ENCODE data around the gene COG4.

Gene COG4

DNA sequence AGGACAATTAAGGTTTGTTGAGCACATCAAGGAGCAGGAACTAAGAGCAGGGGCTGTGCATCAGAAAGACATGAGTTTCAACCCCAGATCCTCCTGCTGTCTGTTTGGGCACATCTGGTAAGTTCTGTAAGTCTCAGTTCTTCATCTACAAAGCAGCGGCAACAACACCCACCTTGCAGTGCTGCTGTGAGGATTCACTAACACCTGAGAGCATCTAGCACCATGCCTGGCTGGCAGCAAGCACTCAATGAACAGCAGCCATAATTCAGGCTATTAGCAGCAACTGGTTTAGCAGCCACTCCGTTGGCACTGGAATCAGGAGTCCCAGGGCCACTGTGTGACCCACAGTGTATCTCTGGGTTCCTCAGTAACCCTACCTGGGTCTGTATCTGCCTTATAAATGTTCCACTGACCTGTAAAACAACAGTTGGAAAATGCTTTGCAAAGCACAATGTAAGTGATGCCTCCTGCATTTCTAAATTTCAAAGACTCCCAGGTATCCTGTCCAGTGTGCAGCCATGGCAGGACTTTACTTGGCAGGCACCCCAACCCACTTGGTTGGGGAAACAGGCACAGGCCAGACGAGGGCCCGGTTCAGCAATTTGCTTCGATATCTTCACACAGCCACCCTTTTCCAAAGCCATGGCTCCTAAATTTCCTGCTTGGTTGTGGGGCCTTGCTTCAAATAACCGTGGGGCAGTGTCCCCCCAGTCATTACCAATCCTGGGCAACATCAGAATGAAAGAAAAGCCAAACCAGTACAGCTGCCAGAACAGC, 88.7 kb downstream of the COG4 start:
- TF ChIP-seq POLR2A (IDR thresholded peaks at IDR 0.05; ENCODE audit: low read depth, low read length) (no peak), POLR2AphosphoS5 (IDR thresholded peaks at IDR 0.05; ENCODE audit: low read depth, low read length) (no peak), TAF1 (IDR thresholded peaks at IDR 0.05; ENCODE audit: borderline replicate concordance, low read depth, low read length) (no peak)
- DNase-seq (ENCODE audit: insufficient read length) (no peak), FAIRE-seq (no peak)

DNA sequence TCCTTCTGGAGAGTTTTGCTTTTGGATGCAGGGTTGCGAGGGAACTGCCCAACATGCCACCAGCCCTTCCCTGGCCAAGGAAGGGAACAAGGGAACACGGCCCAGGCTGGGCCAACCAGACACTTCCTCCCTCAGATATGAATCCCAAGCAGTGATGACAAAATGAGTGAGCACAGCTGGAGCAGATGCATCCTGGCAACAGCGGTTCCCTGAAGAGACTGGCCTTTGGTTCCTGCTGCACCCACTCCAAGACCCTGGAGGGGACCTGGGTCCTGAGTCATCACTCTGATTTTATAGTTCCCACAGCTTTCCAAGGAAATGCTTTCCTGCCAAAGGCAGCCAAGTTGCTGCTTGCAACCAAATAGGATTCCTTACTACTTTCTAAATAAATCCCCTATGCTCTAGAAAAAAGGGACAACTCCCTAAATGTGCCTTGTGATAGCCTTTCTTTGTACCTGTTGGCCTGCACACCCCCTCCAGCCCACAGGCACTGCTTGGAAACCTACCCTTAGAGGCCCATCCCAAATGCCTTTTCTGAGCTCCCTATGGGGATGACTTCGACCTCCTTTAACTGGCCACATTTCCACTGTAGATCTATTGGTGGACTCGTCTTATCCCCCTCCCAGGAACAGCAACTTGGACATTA, 89.8 kb downstream of the COG4 start:
- no peak for TF ChIP-seq POLR2A (IDR thresholded peaks at IDR 0.05; ENCODE audit: low read depth, low read length)
- TF ChIP-seq POLR2AphosphoS5 (IDR thresholded peaks at IDR 0.05; ENCODE audit: low read depth, low read length), result no peak
- no peak for DNase-seq (ENCODE audit: insufficient read length)
- FAIRE-seq, result no peak

DNA sequence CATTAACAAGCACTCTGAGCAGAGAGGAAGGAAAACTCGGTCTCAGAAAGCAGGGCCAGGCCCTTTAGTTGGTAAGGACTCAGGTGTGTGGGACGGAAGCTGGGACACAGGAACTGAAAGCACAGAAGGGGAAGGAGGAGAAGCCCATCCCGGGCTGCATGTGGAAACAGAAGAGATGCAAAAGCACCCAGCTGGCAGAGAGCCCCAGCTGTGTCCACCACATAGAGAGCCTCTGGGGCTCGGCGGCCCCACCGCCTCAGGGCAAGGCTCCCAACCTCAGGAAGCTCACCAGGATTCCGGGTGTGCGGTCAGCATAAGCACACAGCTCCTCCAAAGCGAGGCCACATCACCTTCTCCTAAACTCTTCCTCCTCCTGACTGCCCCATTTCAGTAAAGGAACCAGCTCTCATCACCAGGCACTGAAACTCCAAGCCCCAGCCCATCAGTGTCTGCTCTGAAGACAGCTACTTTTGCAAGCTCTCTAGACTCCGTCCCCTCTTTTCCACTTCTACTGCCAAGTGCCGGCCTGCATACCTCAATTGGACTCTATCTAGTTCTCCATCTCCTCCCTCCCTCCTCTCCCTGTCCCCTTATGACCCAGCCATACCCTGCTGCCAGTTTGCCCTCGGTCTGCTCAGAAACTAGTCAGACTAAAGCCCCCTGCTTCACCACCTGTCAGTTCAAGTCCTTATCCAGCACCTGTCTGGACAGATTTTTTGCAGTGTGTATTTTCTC, 90.5 kb downstream of the COG4 start:
- DNase-seq (ENCODE audit: insufficient read length) (no peak), FAIRE-seq (peak; percentile 54)
- TF ChIP-seq POLR2AphosphoS5 (IDR thresholded peaks at IDR 0.05; ENCODE audit: low read depth, low read length), result no peak
- peak; percentile 49; the same call in 1 of the 2 replicates for TF ChIP-seq POLR2A (IDR thresholded peaks at IDR 0.05; ENCODE audit: low read depth, low read length)

DNA sequence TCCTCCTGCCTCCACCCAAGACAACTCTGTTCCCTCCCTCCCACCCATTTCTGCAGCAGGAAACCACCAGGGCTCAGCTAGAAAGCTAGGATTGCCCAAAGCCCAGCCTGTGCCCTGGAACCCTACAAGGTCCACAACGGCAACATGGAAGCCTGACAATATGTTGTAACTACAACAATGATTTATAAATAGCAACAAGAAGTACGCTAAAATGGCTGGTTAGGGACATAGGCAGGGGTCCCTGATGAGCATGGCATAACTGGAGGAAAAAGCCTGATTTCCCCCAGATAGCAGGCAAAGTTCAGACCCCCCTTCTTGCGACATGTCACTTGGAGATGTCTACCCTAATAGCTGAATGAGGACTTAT, 91.0 kb downstream of the COG4 start:
- no peak for FAIRE-seq
- no peak for DNase-seq (ENCODE audit: insufficient read length)
- TF ChIP-seq POLR2A (IDR thresholded peaks at IDR 0.05; ENCODE audit: low read depth, low read length) (no peak), TAF1 (IDR thresholded peaks at IDR 0.05; ENCODE audit: borderline replicate concordance, low read depth, low read length) (no peak), POLR2AphosphoS5 (IDR thresholded peaks at IDR 0.05; ENCODE audit: low read depth, low read length) (no peak)

DNA sequence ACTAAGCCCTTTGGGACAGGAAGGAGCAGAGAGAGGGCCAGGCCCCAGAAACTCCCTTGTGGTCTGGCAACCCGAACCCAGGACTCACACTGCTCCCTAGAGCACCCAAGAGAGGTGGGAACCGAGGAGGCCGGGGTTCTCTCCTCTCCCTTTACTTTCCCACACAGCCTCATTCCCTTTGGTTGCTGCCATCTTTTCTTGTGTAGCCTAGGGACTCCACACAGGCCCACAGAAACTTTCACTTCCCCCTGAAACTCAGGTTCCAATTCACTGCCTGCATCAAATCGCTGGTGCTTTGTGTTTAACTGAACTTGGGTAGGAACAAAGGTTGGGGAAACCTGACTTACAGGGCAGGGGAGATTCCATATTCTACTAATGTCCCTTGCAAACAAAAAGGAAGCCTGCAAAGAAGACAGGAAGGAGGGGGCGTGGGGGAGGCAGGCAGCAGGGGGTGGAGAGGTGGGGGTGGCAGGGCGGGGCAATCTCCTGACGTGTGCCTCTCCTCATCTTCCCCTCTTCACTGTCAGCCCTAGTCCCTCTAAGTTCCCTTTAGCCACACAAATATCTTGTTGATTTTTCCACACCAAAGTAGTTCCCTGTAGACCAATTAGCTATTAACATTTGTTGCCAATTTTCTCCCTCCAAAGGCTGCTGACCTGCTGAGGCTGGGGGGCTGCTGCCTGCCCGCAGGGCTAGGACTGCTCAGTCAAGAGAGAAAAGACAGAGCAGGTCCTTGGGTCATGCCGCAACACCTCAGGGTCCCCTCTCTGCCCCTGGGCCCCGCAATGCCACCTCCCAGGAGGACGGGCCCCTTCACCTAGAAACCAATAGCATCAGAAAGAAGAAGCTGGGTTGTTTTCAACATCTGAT, 92.5 kb downstream of the COG4 start:
- FAIRE-seq (peak; percentile 87), DNase-seq (ENCODE audit: insufficient read length) (no peak)
- TF ChIP-seq TAF1 (IDR thresholded peaks at IDR 0.05; ENCODE audit: borderline replicate concordance, low read depth, low read length) (no peak), POLR2AphosphoS5 (IDR thresholded peaks at IDR 0.05; ENCODE audit: low read depth, low read length) (no peak), POLR2A (IDR thresholded peaks at IDR 0.05; ENCODE audit: low read depth, low read length) (peak; percentile 13; the same call in 1 of the 2 replicates)
